HEK293 (cell line): Measurements from ENCODE around the gene GLT8D2.

Source experiments
- CTCF ChIA-PET: fragments of 350-600 bp; formaldehyde crosslinking; extraction: SDS; loops from one replicate; lab custom pipeline; 2021; ENCODE audit warnings: antibody characterized with exemption; lab: Yijun Ruan, JAX
- POLR2A ChIA-PET: fragments of 300-600 bp; formaldehyde crosslinking; extraction: SDS; loops from one replicate; lab custom pipeline; 2020; ENCODE audit warnings: antibody characterized with exemption, inconsistent platforms; lab: Yijun Ruan, JAX
- H3K27ac ChIP-seq: fragments of 200-500 bp; sonication (Bioruptor generic); 2 replicates; pipeline ENCODE4 v1.5.1; 2014; ENCODE audit warnings: low read depth, low read length, control low read depth, inconsistent platforms; ENCODE audit errors: extremely low read depth
- H3K36me3 ChIP-seq, 2 experiments: fragments of 200-500 bp in 1 of 2; sonication (Bioruptor generic) in 1 of 2; 1 replicate in 1 of 2; 2 replicates in 1 of 2; pipeline ENCODE4 v1.5.1; 2014 to 2017; ENCODE audit warnings: inconsistent platforms in 2 of 2, low read length in 2 of 2; ENCODE audit not compliant: control insufficient read depth in 2 of 2, insufficient read depth in 1 of 2
- H3K4me1 ChIP-seq: fragments of 200-500 bp; sonication (Bioruptor generic); 2 replicates; pipeline ENCODE4 v1.5.1; 2014; ENCODE audit warnings: mild to moderate bottlenecking, low read length, inconsistent platforms; ENCODE audit not compliant: control insufficient read depth, insufficient read depth
- H3K4me3 ChIP-seq: 2 replicates; pipeline ENCODE4 v1.5.1; 2011; ENCODE audit warnings: low read depth, mild to moderate bottlenecking, control low read depth, low read length, moderate library complexity
- H3K9me3 ChIP-seq: fragments of 200-500 bp; sonication (Bioruptor generic); 2 replicates; pipeline ENCODE4 v1.5.1; 2014; ENCODE audit warnings: low read depth, low read length, inconsistent platforms; ENCODE audit not compliant: control insufficient read depth, insufficient read depth
- ATF2 ChIP-seq: fragments of 450-650 bp; formaldehyde crosslinking; IDR thresholded peaks from 2 replicates; pipeline ENCODE4 v1.5.1; 2016; ENCODE audit warnings: missing biosample characterization, missing genetic modification characterization, low read depth
- HOXA7 ChIP-seq: sonication (generic); formaldehyde crosslinking; IDR thresholded peaks from 2 replicates; pipeline ENCODE4 v1.8.1; 2022; ENCODE audit warnings: missing genetic modification reagents, borderline replicate concordance
- KLF1 ChIP-seq: fragments of 450-650 bp; formaldehyde crosslinking; IDR thresholded peaks from 2 replicates; pipeline ENCODE4 v1.5.1; 2016; ENCODE audit warnings: missing biosample characterization, missing genetic modification characterization
- SCRT1 ChIP-seq: fragments of 450-650 bp; formaldehyde crosslinking; IDR thresholded peaks from 2 replicates; pipeline ENCODE4 v1.5.1; 2016; ENCODE audit warnings: missing biosample characterization, missing genetic modification characterization, borderline replicate concordance
- ZBTB21 ChIP-seq: fragments of 450-650 bp; formaldehyde crosslinking; IDR thresholded peaks from 2 replicates; pipeline ENCODE4 v1.5.1; 2017; ENCODE audit warnings: missing biosample characterization, missing genetic modification characterization
- ZBTB6 ChIP-seq: fragments of 450-650 bp; formaldehyde crosslinking; IDR thresholded peaks from 2 replicates; pipeline ENCODE4 v1.5.1; 2017; ENCODE audit warnings: missing biosample characterization, missing genetic modification characterization
- ZBTB7A ChIP-seq: fragments of 450-650 bp; formaldehyde crosslinking; IDR thresholded peaks from 2 replicates; pipeline ENCODE4 v1.5.1; 2016; ENCODE audit warnings: low read depth, missing biosample characterization, missing genetic modification characterization
- ZNF140 ChIP-seq: fragments of 450-650 bp; formaldehyde crosslinking; IDR thresholded peaks from 2 replicates; pipeline ENCODE4 v1.5.1; 2016; ENCODE audit warnings: missing biosample characterization, missing genetic modification characterization
- ZNF248 ChIP-seq: fragments of 450-650 bp; formaldehyde crosslinking; IDR thresholded peaks from 2 replicates; pipeline ENCODE4 v1.5.1; 2017; ENCODE audit warnings: missing biosample characterization, missing genetic modification characterization
- ZNF274 ChIP-seq, 2 experiments: fragments of 200-500 bp in 1 of 2; fragments of 450-650 bp in 1 of 2; sonication (Bioruptor generic) in 1 of 2; formaldehyde crosslinking in 1 of 2; IDR thresholded peaks; 2 replicates each; pipeline versions ENCODE4 v1.5.1 to v1.6.1; 2014 to 2016; ENCODE audit warnings: borderline replicate concordance in 1 of 2, inconsistent platforms in 1 of 2, low read length in 1 of 2, missing biosample characterization in 1 of 2, missing genetic modification characterization in 1 of 2
- ZNF423 ChIP-seq: fragments of 450-650 bp; formaldehyde crosslinking; IDR thresholded peaks from 2 replicates; pipeline ENCODE4 v1.5.1; 2016; ENCODE audit warnings: missing biosample characterization, missing genetic modification characterization
- ZNF558 ChIP-seq: fragments of 450-650 bp; formaldehyde crosslinking; IDR thresholded peaks from 2 replicates; pipeline ENCODE4 v1.5.1; 2016; ENCODE audit warnings: missing biosample characterization, missing genetic modification characterization
- ZNF585B ChIP-seq: fragments of 450-650 bp; formaldehyde crosslinking; IDR thresholded peaks from 2 replicates; pipeline ENCODE4 v1.5.1; 2016; ENCODE audit warnings: missing biosample characterization, missing genetic modification characterization
- ZNF600 ChIP-seq: fragments of 450-650 bp; formaldehyde crosslinking; IDR thresholded peaks from 2 replicates; pipeline ENCODE4 v1.5.1; 2016; ENCODE audit warnings: missing biosample characterization, missing genetic modification characterization
- ZNF623 ChIP-seq: fragments of 450-650 bp; formaldehyde crosslinking; IDR thresholded peaks from 2 replicates; pipeline ENCODE4 v1.5.1; 2016; ENCODE audit warnings: missing biosample characterization, missing genetic modification characterization
- ZNF76 ChIP-seq: fragments of 450-650 bp; formaldehyde crosslinking; IDR thresholded peaks from 2 replicates; pipeline ENCODE4; 2016; ENCODE audit warnings: low read depth, missing biosample characterization, missing genetic modification characterization, borderline replicate concordance
- ZNF837 ChIP-seq: fragments of 450-650 bp; formaldehyde crosslinking; IDR thresholded peaks from 2 replicates; pipeline ENCODE4 v1.5.1; 2016; ENCODE audit warnings: missing biosample characterization, missing genetic modification characterization
- ZSCAN4 ChIP-seq: fragments of 450-650 bp; formaldehyde crosslinking; IDR thresholded peaks from 2 replicates; pipeline ENCODE4 v1.5.1; 2017; ENCODE audit warnings: missing biosample characterization, missing genetic modification characterization

GLT8D2 gene

GRCh38 chr12:104011253-104011652 is 38.7 kb downstream of the GLT8D2 start:
- Histone ChIP-seq H3K36me3 (no peaks in the 10 kb centered on the region), H3K4me3 (no peak overlapping the region), H3K4me1 (no peaks in the 10 kb centered on the region), H3K27ac (no peak overlapping the region), H3K9me3 (no peaks in the 10 kb centered on the region)
- ChIA-PET POLR2A (no interaction called here), CTCF (no interaction called here)
- no peak for TF ChIP-seq ZNF837
- TF ChIP-seq ZNF248: no peak
- TF ChIP-seq ZBTB6 (tag by site-specific recombination): no peak
- TF ChIP-seq ZNF423 (tag by site-specific recombination): no peak
- no peak for TF ChIP-seq ZBTB7A (tag by site-specific recombination)
- TF ChIP-seq ZNF600 (tag by site-specific recombination): no peak
- TF ChIP-seq SCRT1 (tag by site-specific recombination): no peak
- no peak for TF ChIP-seq HOXA7 (CRISPR knock-in tag)
- TF ChIP-seq ZNF274 (IDR thresholded peaks at IDR 0.05; ENCODE audit: low read length): no peak
- no peak for TF ChIP-seq ZNF274 (tag by site-specific recombination; IDR thresholded peaks at IDR 0.05; ENCODE audit: borderline replicate concordance)
- no peak for TF ChIP-seq ATF2 (tag by site-specific recombination)
- TF ChIP-seq ZNF585B (tag by site-specific recombination): no peak
- TF ChIP-seq ZNF558 (tag by site-specific recombination): no peak

GRCh38 chr12:104010606-104011169 is 39.3 kb downstream of the GLT8D2 start:
- TF ChIP-seq ZNF140 (tag by site-specific recombination) (no peak), ZBTB21 (tag by site-specific recombination) (no peak)
- Histone ChIP-seq H3K4me1 (no peaks in the 10 kb centered on the region), H3K9me3 (no peaks in the 10 kb centered on the region), H3K36me3 (no peaks in the 10 kb centered on the region), H3K27ac (no peak overlapping the region), H3K4me3 (no peak overlapping the region)
- ChIA-PET POLR2A (no interaction called here), CTCF (interaction anchor here (0.6 kb wide), 1 partner anchor 17 kb away, joined by 5 read pairs; no protein-coding TSS in a partner anchor)

- H3K9me3 ChIP-seq: no peaks in the 10 kb centered on the region
Measured at GRCh38 chr12:104010121-104010520, 39.9 kb downstream of the GLT8D2 start.

More at GRCh38 chr12:104010121-104010520, 39.9 kb downstream of the GLT8D2 start:
- TF ChIP-seq KLF1 (tag by site-specific recombination) (no peak), ZSCAN4 (tag by site-specific recombination) (no peak), ZNF623 (tag by site-specific recombination) (peak; percentile 29; the same call in 1 of the 2 replicates), ZNF76 (tag by site-specific recombination) (no peak)
- H3K36me3 ChIP-seq: no peaks in the 10 kb centered on the region
- H3K4me1 ChIP-seq: no peaks in the 10 kb centered on the region
- no peak overlapping the region for H3K27ac ChIP-seq
- CTCF ChIA-PET: interaction anchor here (0.6 kb wide), 1 partner anchor 16 kb away, joined by 5 read pairs; no protein-coding TSS in a partner anchor
- no peak overlapping the region for H3K4me3 ChIP-seq
- POLR2A ChIA-PET: no interaction called here
